H1 (cell line): ENCODE results near the gene SLC16A9. TPM values are rescaled to one million over a fixed set of nuclear protein-coding genes. Genes with fewer than 3 reads are reported as not detected.

Source experiments
- CTCF ChIA-PET: fragments of 300-600 bp; sonication (Branson Sonifier 250); formaldehyde crosslinking; loops from one replicate; lab custom pipeline; 2021; ENCODE audit not compliant: partially characterized antibody; lab: Charles Lee
- POLR2A ChIA-PET: fragments of 300-600 bp; sonication (Branson Sonifier 250); formaldehyde crosslinking; loops from one replicate; lab custom pipeline; 2021; ENCODE audit warnings: inconsistent platforms; ENCODE audit not compliant: partially characterized antibody; lab: Charles Lee
- DNase-seq, 2 experiments: peaks; one replicate each; pipeline versions ENCODE4 v3.0.0 to v3.0.0-alpha.2; 2010 to 2022; ENCODE audit warnings: low spot score in 2 of 2, low read depth in 1 of 2, mixed read lengths in 1 of 2
- FAIRE-seq: peaks from 2 replicates; lab custom pipeline; 2011; peaks lifted over from hg19 to GRCh38; lab: Jason Lieb, UNC
- H2AFZ ChIP-seq: 2 replicates; pipeline ENCODE4 v1.8.1; 2012; ENCODE audit warnings: low read length, inconsistent platforms
- H2AK5ac ChIP-seq: 2 replicates; pipeline ENCODE4 v1.6.1; 2013; ENCODE audit warnings: low read depth, low read length
- H2BK120ac ChIP-seq: replicated peaks from 2 replicates; pipeline ENCODE3; 2013; ENCODE audit warnings: low read depth, low read length, inconsistent platforms
- H2BK12ac ChIP-seq: 2 replicates; pipeline ENCODE4 v1.6.1; 2013; ENCODE audit warnings: low read depth, low read length
- H2BK15ac ChIP-seq: 2 replicates; pipeline ENCODE4 v1.6.1; 2013; ENCODE audit warnings: low read length
- H2BK20ac ChIP-seq: 2 replicates; pipeline ENCODE4 v1.6.1; 2013; ENCODE audit warnings: low read length
- H2BK5ac ChIP-seq: 2 replicates; pipeline ENCODE4 v1.6.1; 2013; ENCODE audit warnings: low read depth, low read length
- H3K14ac ChIP-seq: 2 replicates; pipeline ENCODE4 v1.6.1; 2013; ENCODE audit warnings: inconsistent platforms; ENCODE audit not compliant: insufficient read length
- H3K18ac ChIP-seq: 2 replicates; pipeline ENCODE4 v1.6.1; 2013; ENCODE audit warnings: low read length; ENCODE audit errors: extremely low read depth
- H3K23ac ChIP-seq: 2 replicates; pipeline ENCODE4 v1.6.1; 2013; ENCODE audit warnings: inconsistent platforms; ENCODE audit not compliant: insufficient read length
- H3K23me2 ChIP-seq: 2 replicates; pipeline ENCODE4 v1.6.1; 2013; ENCODE audit warnings: low read depth, low read length
- H3K27ac ChIP-seq: 2 replicates; pipeline ENCODE4 v1.6.1; 2011; ENCODE audit warnings: low read depth, low read length, inconsistent platforms
- H3K27me3 ChIP-seq, 4 experiments: replicated peaks in 1 of 4; 1 replicate in 1 of 4; 2 replicates in 3 of 4; pipeline versions ENCODE4 v1.6.1 to v1.8.1; 2011 to 2013; ENCODE audit warnings: low read length in 3 of 4, mild to moderate bottlenecking in 3 of 4, inconsistent platforms in 2 of 4, mixed read lengths in 2 of 4, moderate library complexity in 1 of 4; ENCODE audit not compliant: control insufficient read depth in 3 of 4, insufficient read depth in 3 of 4; ENCODE audit errors: extremely low read depth in 1 of 4
- H3K36me3 ChIP-seq, 4 experiments: 2 replicates each; pipeline versions ENCODE4 v1.6.1 to v1.8.1; 2011 to 2013; ENCODE audit warnings: mild to moderate bottlenecking in 4 of 4, low read length in 3 of 4, moderate library complexity in 2 of 4, control low read depth in 1 of 4, inconsistent platforms in 1 of 4; ENCODE audit not compliant: insufficient read depth in 4 of 4, control insufficient read depth in 2 of 4
- H3K4ac ChIP-seq: replicated peaks from 2 replicates; pipeline ENCODE3; 2013; ENCODE audit warnings: low read length, low read depth, mixed read lengths, inconsistent platforms; ENCODE audit not compliant: insufficient read length
- H3K4me1 ChIP-seq, 4 experiments: replicated peaks in 1 of 4; 1 replicate in 1 of 4; 2 replicates in 3 of 4; pipeline versions ENCODE4 v1.6.1 to v1.8.1; 2011 to 2013; ENCODE audit warnings: low read length in 3 of 4, inconsistent platforms in 2 of 4, mixed read lengths in 1 of 4; ENCODE audit not compliant: insufficient read depth in 4 of 4, control insufficient read depth in 3 of 4
- H3K4me2 ChIP-seq, 2 experiments: 2 replicates each; pipeline versions ENCODE4 v1.6.1 to v1.8.1; 2011 to 2013; ENCODE audit warnings: low read depth in 2 of 2, low read length in 2 of 2, control low read depth in 1 of 2, inconsistent platforms in 1 of 2, mild to moderate bottlenecking in 1 of 2; ENCODE audit not compliant: insufficient read depth in 1 of 2
- H3K4me3 ChIP-seq, 4 experiments: fragments of 200-600, 300-600 bp in 1 of 4; sonication (generic), shearing (Covaris generic), sonication (Bioruptor Twin) in 1 of 4; 2 replicates each; pipeline versions ENCODE4 v1.5.1 to v1.8.1; 2011 to 2016; ENCODE audit warnings: low read length in 4 of 4, low read depth in 3 of 4, control low read depth in 2 of 4, inconsistent platforms in 2 of 4, mild to moderate bottlenecking in 2 of 4, mixed read lengths in 1 of 4, moderate library complexity in 1 of 4; ENCODE audit not compliant: insufficient read depth in 2 of 4; ENCODE audit errors: extremely low read depth in 1 of 4
- H3K56ac ChIP-seq: replicated peaks from 2 replicates; pipeline ENCODE3; 2013; ENCODE audit warnings: low read depth, mild to moderate bottlenecking, mixed read lengths, low read length, inconsistent platforms; ENCODE audit not compliant: insufficient read length
- H3K79me1 ChIP-seq: 2 replicates; pipeline ENCODE4 v1.6.1; 2013; ENCODE audit warnings: low read depth, low read length, control low read depth
- H3K79me2 ChIP-seq, 2 experiments: 2 replicates each; pipeline versions ENCODE4 v1.6.1 to v1.8.1; 2012 to 2013; ENCODE audit warnings: low read length in 2 of 2, mild to moderate bottlenecking in 2 of 2, inconsistent platforms in 1 of 2; ENCODE audit not compliant: insufficient read depth in 2 of 2, control insufficient read depth in 1 of 2
- H3K9ac ChIP-seq, 4 experiments: replicated peaks in 1 of 4; 1 replicate in 1 of 4; 2 replicates in 3 of 4; pipeline versions ENCODE4 v1.6.1 to v1.8.1; 2011 to 2013; ENCODE audit warnings: low read depth in 3 of 4, low read length in 3 of 4, control low read depth in 2 of 4, mild to moderate bottlenecking in 2 of 4, moderate library complexity in 2 of 4, inconsistent platforms in 1 of 4; ENCODE audit errors: extremely low read depth in 1 of 4
- H3K9me3 ChIP-seq, 2 experiments: 2 replicates each; pipeline versions ENCODE4 v1.6.1 to v1.8.1; 2012 to 2013; ENCODE audit warnings: mild to moderate bottlenecking in 2 of 2, moderate library complexity in 2 of 2, control low read depth in 1 of 2, inconsistent platforms in 1 of 2, low read depth in 1 of 2, low read length in 1 of 2, mixed read lengths in 1 of 2; ENCODE audit not compliant: insufficient read depth in 2 of 2
- H4K20me1 ChIP-seq, 2 experiments: replicated peaks in 1 of 2; 2 replicates each; pipeline versions ENCODE3 to v1.8.1; 2011 to 2013; ENCODE audit warnings: inconsistent platforms in 2 of 2, low read length in 2 of 2, mild to moderate bottlenecking in 1 of 2; ENCODE audit not compliant: insufficient read depth in 2 of 2, control insufficient read depth in 1 of 2
- H4K5ac ChIP-seq: 2 replicates; pipeline ENCODE4 v1.6.1; 2013; ENCODE audit warnings: low read length, low read depth, mixed read lengths, inconsistent platforms; ENCODE audit not compliant: insufficient read length
- H4K8ac ChIP-seq: 2 replicates; pipeline ENCODE4 v1.8.0; 2013; ENCODE audit warnings: mild to moderate bottlenecking, moderate library complexity, low read length, inconsistent platforms; ENCODE audit not compliant: insufficient read depth; ENCODE audit errors: extremely low read depth
- H4K91ac ChIP-seq: replicated peaks from 2 replicates; pipeline ENCODE3; 2013; ENCODE audit warnings: low read length, mixed read lengths, inconsistent platforms; ENCODE audit not compliant: insufficient read length
- CTBP2 ChIP-seq: IDR thresholded peaks from 2 replicates; pipeline ENCODE4 v1.7.0; 2011; ENCODE audit warnings: borderline replicate concordance, mild to moderate bottlenecking, moderate library complexity, mixed read lengths, low read length; ENCODE audit not compliant: insufficient read depth, insufficient read length
- EGR1 ChIP-seq: IDR thresholded peaks from 2 replicates; pipeline ENCODE4 v1.6.1; 2011; ENCODE audit warnings: low read depth, low read length, borderline replicate concordance
- HDAC6 ChIP-seq: IDR thresholded peaks from one replicate; pipeline ENCODE4 v1.7.1; 2012; ENCODE audit warnings: low read depth, mild to moderate bottlenecking, inconsistent platforms, low read length, moderate library complexity
- KDM4A ChIP-seq: IDR thresholded peaks from one replicate; pipeline ENCODE4 v1.7.1; 2012; ENCODE audit warnings: low read depth, mild to moderate bottlenecking, moderate library complexity, low read length, inconsistent platforms; ENCODE audit not compliant: severe bottlenecking
- SAP30 ChIP-seq: fragments of 300-600 bp; sonication (generic); IDR thresholded peaks from 2 replicates; pipeline ENCODE4 v1.7.1; 2012; ENCODE audit warnings: low read length, moderate library complexity, mild to moderate bottlenecking, inconsistent platforms; ENCODE audit not compliant: insufficient read depth, insufficient replicate concordance
- SIN3A ChIP-seq, 2 experiments: IDR thresholded peaks in 1 of 2; conservative IDR thresholded peaks in 1 of 2; 2 replicates each; pipeline ENCODE4 v1.6.1; 2011 to 2012; ENCODE audit warnings: low read length in 2 of 2, improper control_type of control experiment in 1 of 2, low read depth in 1 of 2, mild to moderate bottlenecking in 1 of 2
- WGBS, 2 experiments: shearing (Covaris generic) in 1 of 2; methylation state at CpG; one replicate each; pipeline versions ENCODE4 v1.1.6 to v1.1.7; 2013 to 2015; ENCODE audit warnings: low lambda C conversion rate in 2 of 2, mixed read lengths in 2 of 2, inconsistent platforms in 1 of 2, low coverage in 1 of 2, missing lambda C conversion rate in 1 of 2; ENCODE audit not compliant: insufficient replicate concordance in 2 of 2, insufficient coverage in 1 of 2, insufficient read length in 1 of 2; ENCODE audit errors: extremely low coverage in 1 of 2, missing lambda C conversion rate in 1 of 2; 5-methylcytosine and 5-hydroxymethylcytosine counted together
- polyA plus RNA-seq, 7 experiments: library from polyadenylated mRNA; depleted of rRNA in 3 of 7; stranded (reverse) in 5 of 7; unstranded in 2 of 7; fragments of >200 nt in 5 of 7; fragments of 200-250 nt in 2 of 7; gene quantifications; 1 replicate in 5 of 7; 2 replicates in 1 of 7; 4 replicates in 1 of 7; pipeline versions ENCODE4 v1.2.1 to v1.2.3, GENCODE V29; 2011 to 2013; ENCODE audit warnings: missing spikeins in 2 of 7, mixed read lengths in 2 of 7
- total RNA-seq: library from RNA; stranded (reverse); fragmentation: NEBNext Ultra II Directional; extraction: Animal tissue kit (Norgen Biotek cat#: 25700); gene quantifications from 2 replicates; pipeline ENCODE4 v1.2.1, GENCODE V29; 2021

Gene SLC16A9
- total and polyA plus RNA-seq, 2 of the 8 experiments (the other 6 are each of a cell fraction or from before 2014, with no cell fraction given) = 11.2 to 20.5 TPM

DNA sequence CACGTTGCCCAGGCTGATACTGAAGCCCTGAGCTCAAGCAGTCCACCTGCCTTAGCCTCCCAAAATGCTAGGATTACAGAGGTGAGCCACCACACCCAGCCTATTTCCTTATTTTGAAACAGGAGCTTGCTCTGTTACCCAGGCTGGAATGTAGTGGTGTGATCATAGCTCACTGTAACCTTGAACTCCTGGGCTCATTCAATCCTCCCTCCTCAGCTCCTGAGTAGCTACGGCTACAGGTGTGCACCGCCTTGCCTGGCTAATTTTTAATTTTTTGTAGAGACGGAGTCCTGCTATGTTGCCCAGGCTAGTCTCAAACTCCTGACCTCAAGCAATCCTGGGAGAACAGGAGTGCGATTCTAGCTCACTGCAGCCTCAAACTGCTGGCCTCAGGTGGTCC is 31.9 kb upstream of the SLC16A9 start:
- Histone ChIP-seq H3K4me2 (no peak overlapping the region), H2BK15ac (no peak overlapping the region), H3K27me3 (no peaks in the 10 kb centered on the region), H3K4me1 (no peaks in the 10 kb centered on the region), H3K9me3 (peaks cover 3 to 17% of the 10 kb centered on the region in 2 experiments; a peak in 3 of 4 replicates), H2BK5ac (no peak overlapping the region), H2BK12ac (no peak overlapping the region), H3K18ac (no peak overlapping the region), H3K27ac (no peak overlapping the region), H2AK5ac (no peak overlapping the region), H4K20me1 (no peaks in the 10 kb centered on the region), H2AFZ (no peak overlapping the region), H3K56ac (no peak overlapping the region), H3K79me1 (no peaks in the 10 kb centered on the region), H3K4ac (no peak overlapping the region), H3K23ac (no peak overlapping the region), H2BK120ac (no peak overlapping the region), H3K4me3 (no peak overlapping the region), H3K9ac (no peak overlapping the region), H4K8ac (no peak overlapping the region), H3K23me2 (no peaks in the 10 kb centered on the region), H3K14ac (no peak overlapping the region), H4K91ac (no peak overlapping the region), H3K36me3 (no peaks in the 10 kb centered on the region; a peak in 1 of 8 replicates), H3K79me2 (no peaks in the 10 kb centered on the region), H2BK20ac (no peak overlapping the region), H4K5ac (no peak overlapping the region)
- FAIRE-seq = no peak
- POLR2A ChIA-PET = interaction anchor here (0.9 kb wide), 1 partner anchor 74 kb away, joined by 3 read pairs; no protein-coding TSS in a partner anchor
- CTCF ChIA-PET = interaction anchor here (0.7 to 1.6 kb wide), 4 partner anchors 64 to 626 kb away, joined by 3 to 4 read pairs (median 3); no protein-coding TSS in a partner anchor
- WGBS, 2 experiments = 90% methylated on average over 5 of the region's 5 CpGs; no CpG with 5 or more reads in 1 of the 2 experiments
- DNase-seq = no peak
- no peak for TF ChIP-seq CTBP2
- no peak for TF ChIP-seq KDM4A
- TF ChIP-seq SIN3A (conservative IDR thresholded peaks at IDR 0.05 in 1 of 2, IDR thresholded peaks at IDR 0.05 in 1 of 2; ENCODE audit: low read depth in 1 of 2, low read length in 2 of 2) = no peak
- no peak for TF ChIP-seq EGR1
- TF ChIP-seq SAP30 = no peak
- no peak for TF ChIP-seq HDAC6
